Posterior cingulate gyrus (tissue), 11 donors: ENCODE measurements around the gene NEUROD1.

Source experiments
- DNase-seq, 10 donors: peaks; one replicate each; pipeline versions ENCODE4 v3.0.0 to v3.0.0-alpha.2; 2020 to 2021; ENCODE audit warnings: mixed read lengths in 3 of 10
- intact Hi-C: fragments of 100-400 bp; cut with DNase I; formaldehyde crosslinking; loops from one replicate; pipeline ENCODE4 v1.15.1; 2023

The NEUROD1 gene

DNA sequence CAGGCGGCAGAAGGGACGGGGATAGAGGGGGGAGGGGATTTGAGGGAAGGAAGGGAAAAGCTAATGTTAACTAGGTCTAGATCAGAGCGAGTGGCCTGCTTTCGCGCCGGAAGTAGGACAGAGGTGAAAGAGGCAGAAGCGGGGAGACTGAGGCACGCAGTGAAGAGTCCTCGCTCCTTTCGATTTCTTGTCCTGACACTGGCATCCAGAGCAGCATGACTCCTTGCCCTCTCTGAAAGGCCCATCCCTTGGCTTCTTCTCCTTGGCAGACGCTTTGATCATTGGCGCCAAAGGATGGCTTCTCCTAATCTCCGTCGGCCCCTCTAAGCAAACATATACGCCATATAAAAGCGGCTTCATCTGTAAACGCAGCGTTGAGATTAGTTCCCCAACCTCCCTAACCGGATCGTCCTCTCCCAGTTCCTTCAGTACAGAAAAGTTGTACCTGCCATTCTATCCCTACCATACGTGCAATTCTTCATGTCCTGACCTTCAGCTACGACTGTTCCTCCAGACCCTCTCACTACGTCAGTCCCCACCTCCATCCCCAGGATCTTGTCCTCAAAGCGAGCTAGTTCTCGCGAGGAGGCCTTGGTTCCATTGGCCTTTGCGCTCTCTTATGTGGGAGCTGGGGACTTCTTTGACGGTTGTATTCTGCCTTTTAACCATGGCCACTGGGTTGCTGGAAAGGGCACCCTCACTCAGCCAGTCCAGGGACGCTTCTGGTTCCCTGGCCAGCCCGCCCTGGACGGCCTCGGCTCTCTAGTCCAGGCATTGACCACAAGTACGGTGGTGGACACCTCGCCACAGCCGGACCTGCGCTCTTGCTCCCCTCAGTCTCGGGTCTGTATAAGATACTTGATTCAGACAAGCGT, 857 bp upstream of the NEUROD1 start:
- intact Hi-C loops, result no loop called here
- peak in 1 of 10 donors; percentile 40 for DNase-seq

DNA sequence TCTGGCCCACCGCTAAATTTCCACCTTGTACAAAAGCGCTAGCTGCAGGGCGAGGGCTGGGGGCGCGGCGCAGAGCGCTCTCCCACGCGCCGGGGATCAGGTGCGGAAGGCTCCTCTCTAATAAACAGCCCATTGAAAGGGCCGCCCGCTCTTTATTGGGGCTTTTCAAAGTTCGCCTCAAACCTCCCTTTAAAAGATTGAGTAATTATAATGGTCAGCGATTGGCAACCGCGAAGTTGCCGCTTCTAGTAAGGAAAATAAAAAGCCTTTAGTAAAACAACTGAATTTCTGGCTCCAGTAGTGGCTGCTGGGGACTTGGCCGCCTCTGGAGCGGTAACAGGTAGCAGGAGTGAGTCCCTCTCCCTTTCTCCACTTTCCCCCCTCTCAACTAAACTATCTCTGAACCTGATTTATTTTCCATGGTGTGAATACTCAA, 755 bp downstream of the NEUROD1 start:
- intact Hi-C loops, result no loop called here
- peak in 2 of 10 donors; percentile 52 to 61 for DNase-seq

DNA sequence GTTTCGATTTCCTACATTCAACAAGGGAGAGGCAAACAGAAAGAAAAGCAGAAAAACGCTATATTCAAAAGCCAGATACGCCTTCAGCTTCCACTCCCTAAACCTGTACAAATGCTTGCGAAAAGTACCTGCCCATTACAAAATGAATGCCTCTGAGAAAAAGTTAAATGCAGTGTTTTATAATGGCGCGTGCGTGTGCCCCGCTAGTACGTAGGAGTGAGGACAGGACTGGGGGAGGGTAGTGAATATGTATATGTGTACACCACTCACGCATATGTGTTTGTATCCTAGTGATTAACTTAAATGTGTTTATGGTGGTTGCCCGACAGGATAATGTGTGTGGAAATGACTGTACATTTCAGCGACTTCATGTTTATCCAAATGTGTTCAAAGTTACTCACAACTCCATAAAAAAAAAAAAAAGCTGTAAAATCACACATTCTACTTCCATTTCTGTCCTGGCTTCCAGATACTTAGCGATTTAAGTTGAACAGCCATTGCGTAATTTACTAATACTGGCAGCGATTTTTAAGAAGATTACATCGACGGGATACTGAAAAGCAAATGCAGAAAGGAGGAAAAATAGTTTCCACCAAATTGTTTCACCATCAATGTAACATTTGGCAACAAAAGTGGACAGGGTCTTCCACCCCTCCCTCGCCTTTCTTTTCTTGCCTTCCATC, 1.3 kb downstream of the NEUROD1 start:
- intact Hi-C loops, result no loop called here
- DNase-seq, result no peak

DNA sequence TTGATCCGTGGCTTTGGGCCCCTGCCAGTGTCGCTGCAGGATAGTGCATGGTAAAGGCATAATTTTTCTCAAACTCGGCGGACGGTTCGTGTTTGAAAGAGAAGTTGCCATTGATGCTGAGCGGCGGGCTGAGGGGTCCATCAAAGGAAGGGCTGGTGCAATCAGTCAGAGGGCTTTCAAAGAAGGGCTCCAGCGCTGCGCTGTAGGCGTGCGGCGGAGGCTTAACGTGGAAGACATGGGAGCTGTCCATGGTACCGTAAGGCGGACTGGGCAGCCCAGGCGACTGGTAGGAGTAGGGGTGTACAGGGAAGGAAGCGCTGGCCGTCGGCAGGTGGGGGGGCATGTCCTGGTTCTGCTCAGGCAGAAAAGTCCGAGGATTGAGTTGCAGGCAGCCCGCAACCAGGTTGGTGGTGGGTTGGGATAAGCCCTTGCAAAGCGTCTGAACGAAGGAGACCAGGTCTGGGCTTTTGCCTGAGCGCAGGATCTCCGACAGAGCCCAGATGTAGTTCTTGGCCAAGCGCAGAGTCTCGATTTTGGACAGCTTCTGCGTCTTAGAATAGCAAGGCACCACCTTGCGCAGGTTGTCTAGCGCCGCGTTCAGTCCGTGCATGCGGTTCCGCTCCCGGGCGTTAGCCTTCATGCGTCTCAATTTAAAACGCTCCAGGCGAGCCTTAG, 2.3 kb downstream of the NEUROD1 start:
- intact Hi-C loops, result no loop called here
- DNase-seq, result peak in 6 of 10 donors; percentile 21 to 84 (median 58)

DNA sequence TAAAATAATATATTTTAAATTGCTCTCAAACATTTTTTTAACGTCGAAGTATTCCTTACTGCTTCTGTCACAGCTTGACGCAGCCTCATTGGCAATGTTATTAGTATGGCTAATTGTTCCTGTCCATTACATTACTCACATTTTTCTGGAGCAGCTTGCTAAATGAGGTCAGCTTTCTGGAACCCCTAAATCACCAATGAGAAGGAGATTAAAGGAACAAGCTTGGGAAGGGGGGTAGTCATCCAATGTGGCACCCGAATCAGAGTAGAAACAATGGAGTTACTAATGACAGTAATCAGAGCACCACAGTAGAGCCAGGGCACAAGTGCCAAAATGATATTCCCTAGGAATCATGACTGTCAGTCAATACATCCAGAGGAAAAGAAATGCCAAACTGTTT, 5.1 kb downstream of the NEUROD1 start:
- intact Hi-C loops, result no loop called here

DNA sequence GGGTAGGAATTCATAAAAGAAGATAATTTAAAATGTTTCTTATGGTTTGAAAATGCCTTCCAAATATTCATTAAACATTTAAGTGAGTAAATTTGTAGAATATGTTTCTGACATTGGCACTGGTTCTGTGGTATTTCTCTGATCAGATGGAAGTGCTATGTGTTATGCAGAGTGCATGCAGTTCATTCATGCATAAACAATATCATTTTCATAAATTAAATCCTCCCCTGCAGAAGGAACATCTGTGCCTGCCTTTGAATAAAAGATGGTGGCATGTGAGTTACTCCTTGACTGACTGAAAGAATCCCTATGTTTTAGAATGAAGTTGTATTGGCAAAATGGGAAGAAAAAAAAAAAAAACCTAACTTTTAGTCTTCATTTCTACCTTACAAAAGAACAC, 5.9 kb downstream of the NEUROD1 start:
- intact Hi-C loops, result no loop called here
- DNase-seq, result no peak

More for the DNA sequence above, 5.1 kb downstream of the NEUROD1 start:
- DNase-seq, result no peak

DNA sequence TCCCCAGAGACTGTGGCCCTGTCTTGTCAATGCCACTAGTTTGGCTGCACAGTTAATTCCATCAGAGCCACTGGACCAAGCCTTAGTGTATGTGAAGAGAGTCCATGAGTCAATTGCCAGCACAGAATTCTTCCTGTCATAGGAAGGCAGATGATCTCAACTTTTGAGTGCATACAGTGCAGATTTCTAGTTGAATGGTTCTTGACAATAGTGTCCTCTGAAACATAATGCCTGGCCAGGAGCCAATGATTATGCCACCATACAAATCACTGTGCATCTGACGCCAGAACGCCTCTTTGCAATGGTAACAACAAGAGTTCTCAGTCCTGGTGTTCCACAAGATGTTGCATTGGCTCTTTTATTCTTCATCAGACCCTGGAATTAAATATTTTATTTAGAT, 7.1 kb downstream of the NEUROD1 start:
- DNase-seq, result no peak
- intact Hi-C loops, result no loop called here

DNA sequence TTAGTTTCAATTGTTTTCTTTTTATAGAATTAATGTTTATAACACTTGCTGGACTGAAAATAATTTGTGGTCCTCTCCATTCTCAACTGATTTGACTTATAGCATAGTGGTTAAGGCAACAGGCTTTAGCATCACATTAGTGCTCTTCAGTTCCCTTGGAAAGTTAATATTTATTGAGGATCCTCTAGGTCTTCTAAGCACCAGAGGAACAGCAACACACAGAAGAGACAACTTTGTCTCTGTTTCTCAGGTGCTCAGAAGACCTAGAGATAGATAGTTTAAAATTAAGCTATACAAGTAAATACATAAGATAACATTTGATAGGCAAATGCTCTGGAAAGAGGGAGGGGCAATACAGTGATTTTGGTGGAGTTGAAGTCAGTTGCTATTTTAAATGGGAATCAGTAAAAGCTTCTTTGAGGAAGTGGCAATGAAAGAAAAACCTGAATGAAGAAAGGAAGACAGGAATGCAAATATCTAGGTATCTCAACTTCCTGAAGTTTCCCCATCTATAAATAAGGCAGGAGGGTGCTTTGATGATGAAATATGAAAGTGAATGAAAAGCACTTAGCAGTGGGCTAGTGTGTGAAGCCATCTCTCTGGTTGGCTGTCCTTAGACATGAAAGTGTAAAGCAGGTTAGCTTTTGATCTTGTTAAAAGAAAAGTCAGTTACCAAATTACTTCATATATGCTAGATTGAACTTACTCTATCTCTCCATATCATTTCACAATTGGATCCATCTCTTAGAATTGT, 7.9 kb downstream of the NEUROD1 start:
- no peak for DNase-seq
- intact Hi-C loops, result no loop called here

DNA sequence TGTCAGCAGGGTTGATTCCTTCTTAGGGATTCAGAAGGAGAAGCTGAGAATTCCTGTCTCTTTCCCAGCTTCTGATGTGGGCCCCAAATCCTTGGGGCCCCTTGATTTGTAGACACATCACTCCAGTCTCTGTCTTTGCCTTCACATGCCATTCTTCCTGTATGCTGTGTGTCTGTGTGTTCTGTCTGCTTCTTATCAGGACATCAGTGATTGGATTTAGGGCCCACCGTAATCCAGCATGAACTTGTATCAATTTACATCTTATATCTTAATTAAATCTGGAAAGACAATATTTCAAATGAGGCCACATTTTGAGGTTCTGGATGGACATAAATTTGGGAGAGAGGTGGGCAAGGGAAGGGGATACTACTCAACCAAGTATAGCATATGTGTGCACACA, 9.7 kb downstream of the NEUROD1 start:
- no peak for DNase-seq
- intact Hi-C loops, result no loop called here

DNA sequence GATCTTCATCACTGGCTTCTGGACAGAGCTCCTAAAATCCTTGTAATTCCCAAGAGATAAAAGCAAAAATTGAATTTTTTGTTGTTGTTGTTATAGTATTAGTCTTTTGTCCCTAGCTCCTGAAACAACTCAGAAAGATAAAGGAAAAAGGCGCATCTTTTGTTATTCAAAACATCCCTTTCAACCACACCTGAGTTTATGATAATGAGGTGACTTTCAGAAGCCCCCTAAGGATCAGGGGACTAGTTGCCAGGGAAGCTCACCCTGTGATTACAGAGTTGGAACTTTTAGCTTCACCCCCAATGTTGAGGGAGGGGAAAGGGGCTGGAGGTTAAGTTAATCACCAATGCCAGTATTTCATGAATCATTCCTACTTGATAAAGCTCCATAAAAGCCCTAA, 13.1 kb downstream of the NEUROD1 start:
- no peak for DNase-seq

DNA sequence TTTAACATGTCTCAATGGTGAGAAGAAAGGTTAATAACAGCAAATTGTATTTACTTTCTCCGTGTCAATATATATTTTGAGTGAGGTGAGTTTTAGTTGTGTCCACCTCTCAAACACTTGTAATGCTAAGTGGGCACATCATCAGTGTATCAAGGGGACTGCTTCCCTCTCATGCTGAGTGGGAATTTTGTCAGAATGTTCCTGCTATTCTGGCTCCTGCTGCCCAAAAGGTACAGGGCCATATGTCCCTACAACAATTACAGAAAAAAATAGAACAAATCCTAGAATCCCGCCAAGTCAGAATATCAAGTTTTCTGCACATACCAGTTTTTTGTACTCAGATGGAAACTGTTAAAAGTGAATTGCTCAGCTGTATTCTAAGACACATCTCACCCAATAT, 18.0 kb downstream of the NEUROD1 start:
- intact Hi-C loops, result no loop called here

More for the DNA sequence above, 13.1 kb downstream of the NEUROD1 start:
- intact Hi-C loops, result no loop called here

DNA sequence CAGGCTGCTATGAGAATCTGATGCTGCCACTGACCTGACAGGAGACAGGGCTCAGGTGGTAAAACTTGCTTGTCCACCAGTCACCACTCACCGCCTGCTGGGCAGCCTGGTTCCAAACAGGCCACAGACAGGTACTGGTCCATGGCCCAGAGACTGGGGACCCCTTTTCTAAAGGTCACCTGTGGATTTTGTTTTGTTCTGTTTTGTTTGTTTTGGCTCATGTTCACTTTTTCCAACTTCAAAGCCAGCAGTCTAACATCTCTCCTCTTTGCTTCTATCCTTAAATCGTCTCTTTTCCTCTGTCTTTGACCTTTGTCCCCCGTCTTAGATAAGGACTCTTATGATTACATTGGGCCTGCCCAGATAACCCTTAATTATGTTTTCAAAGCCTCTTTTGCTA, 20.1 kb downstream of the NEUROD1 start:
- intact Hi-C loops, result no loop called here
- no peak for DNase-seq

More for the DNA sequence above, 18.0 kb downstream of the NEUROD1 start:
- DNase-seq, result no peak

DNA sequence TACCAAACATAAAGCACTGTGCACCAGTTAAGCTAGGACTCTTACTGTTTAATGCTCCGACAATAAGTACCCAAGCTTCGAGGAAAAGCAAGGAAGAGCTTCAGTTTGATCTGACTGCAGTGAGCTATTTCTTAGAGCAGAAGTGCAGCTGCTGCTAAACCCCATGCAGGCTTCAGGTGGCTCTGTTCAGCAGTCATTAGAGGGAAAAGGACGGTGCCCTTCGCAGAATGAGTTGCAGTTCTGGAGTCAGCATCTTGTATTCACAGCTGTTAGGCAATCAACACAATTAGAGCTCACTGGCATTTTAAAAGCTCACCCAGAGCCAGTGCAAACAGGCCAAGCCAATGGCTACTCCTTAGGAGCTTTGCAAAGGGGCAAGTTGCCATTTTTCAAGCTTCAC, 21.9 kb downstream of the NEUROD1 start:
- no peak for DNase-seq
- intact Hi-C loops, result no loop called here

DNA sequence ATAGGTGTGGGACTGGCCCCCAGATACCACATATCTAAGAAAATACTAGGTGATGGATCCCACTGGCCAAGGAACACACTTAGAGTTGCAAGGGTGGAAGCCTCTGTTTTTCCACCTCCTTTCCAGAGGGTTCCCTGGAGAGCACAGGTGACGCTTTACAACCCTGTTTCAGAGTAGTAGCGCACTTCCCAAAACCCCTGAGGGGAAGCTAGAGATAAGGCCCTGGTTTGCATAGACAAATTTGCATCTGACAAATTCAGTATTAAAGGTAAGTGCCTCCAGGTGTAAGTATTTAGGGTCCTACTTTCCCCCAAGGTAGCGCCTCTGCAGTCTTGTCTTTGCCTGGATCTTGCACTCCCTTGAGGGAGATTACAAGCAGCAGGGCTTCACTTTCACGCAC, 22.9 kb downstream of the NEUROD1 start:
- DNase-seq, result no peak
- intact Hi-C loops, result no loop called here

DNA sequence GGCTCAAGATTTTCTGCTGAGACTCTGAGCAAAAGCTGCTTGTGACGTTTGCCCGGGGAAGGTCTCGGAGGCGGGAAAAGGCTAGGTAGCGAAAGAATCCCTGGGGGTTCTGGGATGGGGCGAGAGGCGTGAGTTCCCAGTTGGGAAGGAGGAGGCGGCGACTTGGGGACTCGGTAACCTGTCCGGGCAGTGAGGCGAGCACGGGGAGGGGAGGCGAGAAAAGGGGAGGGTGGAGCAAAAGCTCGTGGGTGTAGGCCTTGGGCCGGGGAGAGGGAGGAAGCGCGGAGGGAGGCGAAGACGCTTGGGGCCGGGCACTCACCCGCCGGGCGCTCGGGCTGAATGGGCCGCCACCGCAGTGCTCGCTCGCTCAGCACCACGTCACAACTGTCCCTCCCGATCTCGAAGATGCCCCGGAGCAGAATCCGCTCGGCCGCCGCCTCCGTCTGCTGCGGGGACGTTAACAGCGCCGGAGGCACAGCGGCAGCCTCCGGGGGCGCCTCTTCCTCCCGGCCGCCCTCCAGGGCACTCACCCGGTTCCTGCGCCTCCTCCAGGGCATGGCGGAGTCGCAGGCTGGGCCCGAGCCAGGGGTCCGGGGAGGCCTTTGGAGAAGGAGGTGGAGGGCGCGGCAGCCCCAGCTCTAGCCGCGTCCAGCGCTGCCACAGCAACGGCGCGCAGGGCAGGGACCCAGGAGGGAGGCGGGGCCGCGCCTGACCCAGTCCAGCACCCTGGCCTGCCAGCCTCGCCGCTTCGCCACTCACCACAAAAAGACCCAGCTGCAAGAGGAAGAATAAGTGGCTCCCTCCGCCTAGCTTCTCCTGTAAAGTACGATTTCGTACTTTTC, 23.6 kb downstream of the NEUROD1 start, which contains the start of gene CERKL:
Gene CERKL (minus strand): TSS at position 656 of the 842 bp plus-strand sequence. CDS start 99 bp downstream, at position 557.
- peak in 5 of 10 donors; percentile 13 to 88 (median 73) for DNase-seq
- intact Hi-C loops, result no loop called here

DNA sequence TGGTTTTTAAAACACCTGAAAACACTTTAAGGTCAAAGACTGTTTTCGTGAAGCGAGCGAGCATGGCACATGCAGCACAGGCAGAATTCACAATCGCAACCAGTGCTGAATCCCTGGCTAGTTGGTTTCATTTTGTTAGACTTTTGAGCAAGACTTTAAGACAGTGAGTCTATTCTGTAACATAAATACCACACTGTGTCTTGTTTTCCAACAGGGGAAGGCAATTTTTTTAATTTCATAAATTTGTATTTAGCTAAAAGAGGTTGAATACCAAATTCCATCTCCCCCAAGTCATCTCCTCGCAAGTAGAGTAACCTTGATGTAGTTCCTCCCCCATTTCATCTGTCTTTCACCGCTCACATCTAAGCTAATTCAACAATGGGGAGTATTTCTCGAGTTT, 24.8 kb downstream of the NEUROD1 start:
- intact Hi-C loops, result no loop called here
- no peak for DNase-seq

DNA sequence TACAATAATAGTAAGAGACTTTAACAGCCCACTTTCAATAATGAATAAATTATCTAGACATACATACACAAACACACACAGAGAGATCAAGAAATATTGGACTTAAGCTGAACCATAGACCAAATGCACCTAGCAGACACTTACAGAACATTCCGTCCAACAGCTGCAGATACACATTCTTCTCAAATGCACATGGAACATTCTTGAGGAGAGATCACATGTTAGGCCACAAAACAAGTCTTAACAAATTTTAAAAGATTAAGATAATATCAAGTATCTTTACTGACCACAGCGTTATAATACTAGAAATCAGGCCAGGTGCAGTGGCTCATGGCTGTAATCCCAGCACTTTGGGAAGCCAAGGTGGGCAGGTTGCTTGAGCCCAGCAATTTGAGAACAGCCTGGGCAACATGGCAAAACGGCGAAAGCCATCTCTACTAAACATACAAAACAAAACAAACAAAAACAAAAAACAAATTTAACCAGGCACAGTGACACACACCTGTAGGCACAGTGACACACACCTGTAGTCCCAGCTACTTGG, 30.8 kb downstream of the NEUROD1 start:
- intact Hi-C loops, result no loop called here
- no peak for DNase-seq

DNA sequence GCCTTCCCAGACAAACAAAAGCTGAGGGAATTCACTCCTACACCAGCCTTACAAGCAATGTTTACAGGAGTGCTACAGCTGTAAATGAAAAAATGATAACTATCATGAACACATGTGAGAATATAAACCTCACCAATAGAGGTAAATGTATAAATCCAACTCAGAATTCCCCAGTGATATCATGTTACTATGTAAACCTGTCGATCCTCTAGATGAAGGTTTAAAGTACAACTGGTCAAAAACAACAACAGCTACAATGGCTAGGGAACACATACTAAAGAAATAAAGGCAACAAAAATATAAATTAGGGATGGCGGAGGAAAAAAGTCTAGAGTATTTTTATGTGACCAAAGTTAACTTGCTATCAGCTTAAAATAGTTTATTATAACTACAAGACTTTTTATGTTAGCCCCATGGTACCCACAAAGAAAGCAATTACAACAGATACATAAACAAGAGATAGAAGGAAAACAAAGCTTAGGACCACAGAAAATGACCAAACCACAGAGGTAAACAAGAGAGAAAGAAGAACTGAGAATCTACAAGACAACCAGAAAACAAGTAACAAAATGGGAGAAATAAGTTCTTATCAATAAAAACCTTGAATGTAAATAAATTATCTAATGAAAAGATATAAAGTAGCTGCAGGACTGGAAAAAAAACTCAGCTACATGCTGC, 31.7 kb downstream of the NEUROD1 start:
- intact Hi-C loops, result no loop called here
- no peak for DNase-seq
